PC-3 (cell line): ENCODE results near the gene TNIP1.

Source experiments
- EZH2 ChIP-seq: fragments of 300-600 bp; sonication (generic); IDR thresholded peaks from one replicate; pipeline ENCODE4 v1.6.1; 2017; ENCODE audit warnings: antibody characterized with exemption, mild to moderate bottlenecking, low read length; ENCODE audit not compliant: unreplicated experiment
- EZH2phosphoT487 ChIP-seq: fragments of 300-600 bp; sonication (generic); IDR thresholded peaks from 2 replicates; pipeline ENCODE4 v1.6.1; 2018; ENCODE audit warnings: mild to moderate bottlenecking, antibody characterized with exemption, low read length, borderline replicate concordance
- TF ChIP-seq, protein P1 (sequence below): fragments of 300-600 bp; sonication (generic); conservative IDR thresholded peaks from 2 replicates; pipeline ENCODE4 v1.5.1; 2017; ENCODE audit warnings: antibody characterized with exemption, low read depth, mild to moderate bottlenecking, low read length

DNA sequence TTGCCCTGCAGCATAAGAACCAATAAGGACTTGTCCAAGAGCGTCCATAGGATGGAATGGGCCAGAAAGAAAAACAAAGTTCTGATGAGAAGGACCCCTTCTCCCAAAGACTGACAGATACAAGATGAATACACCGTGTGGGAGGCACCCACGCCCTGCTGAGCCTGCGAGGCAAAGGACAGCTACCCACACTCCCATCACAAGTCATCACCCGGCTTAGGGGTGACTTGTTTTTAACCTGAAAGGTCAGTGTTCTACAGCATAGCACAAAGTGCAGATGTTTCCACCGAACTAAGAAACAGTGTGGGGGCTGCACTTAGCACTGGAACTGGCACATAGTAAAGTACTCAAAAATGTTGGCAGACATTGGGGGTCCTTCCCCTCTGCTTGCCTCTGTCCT lies 13.9 kb downstream of the TNIP1 start:
- TF ChIP-seq, protein P1, sequence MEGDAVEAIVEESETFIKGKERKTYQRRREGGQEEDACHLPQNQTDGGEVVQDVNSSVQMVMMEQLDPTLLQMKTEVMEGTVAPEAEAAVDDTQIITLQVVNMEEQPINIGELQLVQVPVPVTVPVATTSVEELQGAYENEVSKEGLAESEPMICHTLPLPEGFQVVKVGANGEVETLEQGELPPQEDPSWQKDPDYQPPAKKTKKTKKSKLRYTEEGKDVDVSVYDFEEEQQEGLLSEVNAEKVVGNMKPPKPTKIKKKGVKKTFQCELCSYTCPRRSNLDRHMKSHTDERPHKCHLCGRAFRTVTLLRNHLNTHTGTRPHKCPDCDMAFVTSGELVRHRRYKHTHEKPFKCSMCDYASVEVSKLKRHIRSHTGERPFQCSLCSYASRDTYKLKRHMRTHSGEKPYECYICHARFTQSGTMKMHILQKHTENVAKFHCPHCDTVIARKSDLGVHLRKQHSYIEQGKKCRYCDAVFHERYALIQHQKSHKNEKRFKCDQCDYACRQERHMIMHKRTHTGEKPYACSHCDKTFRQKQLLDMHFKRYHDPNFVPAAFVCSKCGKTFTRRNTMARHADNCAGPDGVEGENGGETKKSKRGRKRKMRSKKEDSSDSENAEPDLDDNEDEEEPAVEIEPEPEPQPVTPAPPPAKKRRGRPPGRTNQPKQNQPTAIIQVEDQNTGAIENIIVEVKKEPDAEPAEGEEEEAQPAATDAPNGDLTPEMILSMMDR, result no peak
- TF ChIP-seq EZH2 (no peak), EZH2phosphoT487 (no peak)
